B cell (primary cell): ENCODE results near the gene ZNF281.

ENCODE experiments used
- CTCF ChIP-seq: fragments of 200-600 bp; IDR thresholded peaks from one replicate; pipeline ENCODE4 v1.8.0; 2022; ENCODE audit warnings: antibody characterized with exemption, mild to moderate bottlenecking
- EZH2 ChIP-seq: IDR thresholded peaks from 2 replicates; pipeline ENCODE4 v1.6.1; 2012; ENCODE audit warnings: borderline replicate concordance, low read depth, mild to moderate bottlenecking, moderate library complexity, low read length; ENCODE audit not compliant: insufficient read depth, poor library complexity, severe bottlenecking

- TF ChIP-seq CTCF (no peak), EZH2 (no peak)
Observed at GRCh38 chr1:200406161-200406797, 3.6 kb downstream of the ZNF281 start.
